ENCODE data around the gene ALDH1A1.

The ALDH1A1 gene

GRCh38 chr9:72978744-72979143, 25.9 kb upstream of the ALDH1A1 start:
- no peak for DNase-seq

- no peak for DNase-seq
Observed at GRCh38 chr9:72977670-72978069, 24.8 kb upstream of the ALDH1A1 start.

- no peak for DNase-seq
Observed at GRCh38 chr9:72974501-72974900, 21.6 kb upstream of the ALDH1A1 start.

- DNase-seq = no peak
Observed at GRCh38 chr9:72972636-72973035, 19.8 kb upstream of the ALDH1A1 start.

GRCh38 chr9:72971411-72971810, 18.6 kb upstream of the ALDH1A1 start:
- DNase-seq = no peak

GRCh38 chr9:72960446-72960845, 7.6 kb upstream of the ALDH1A1 start:
- no peak for DNase-seq

GRCh38 chr9:72958485-72959281, 5.8 kb upstream of the ALDH1A1 start:
- DNase-seq = no peak

- no peak for DNase-seq
Observed at GRCh38 chr9:72955571-72955970, 2.7 kb upstream of the ALDH1A1 start.

- DNase-seq = no peak
Observed at GRCh38 chr9:72955126-72955455, 2.2 kb upstream of the ALDH1A1 start.

- no peak for DNase-seq
Observed at GRCh38 chr9:72954431-72955125, 1.7 kb upstream of the ALDH1A1 start.

GRCh38 chr9:72952381-72952690, 517 bp downstream of the ALDH1A1 start:
- no peak for DNase-seq

- no peak for DNase-seq
Observed at GRCh38 chr9:72951520-72952380, 1.1 kb downstream of the ALDH1A1 start.

- DNase-seq = no peak
Observed at GRCh38 chr9:72950875-72951442, 1.9 kb downstream of the ALDH1A1 start.

GRCh38 chr9:72949918-72950325, 2.9 kb downstream of the ALDH1A1 start:
- no peak for DNase-seq

GRCh38 chr9:72949244-72949582, 3.6 kb downstream of the ALDH1A1 start:
- DNase-seq = no peak

- DNase-seq = no peak
Observed at GRCh38 chr9:72948575-72949243, 4.1 kb downstream of the ALDH1A1 start.

GRCh38 chr9:72947984-72948465, 4.8 kb downstream of the ALDH1A1 start:
- DNase-seq = no peak

GRCh38 chr9:72946821-72947220, 6.0 kb downstream of the ALDH1A1 start:
- DNase-seq = no peak

- DNase-seq = no peak
Observed at GRCh38 chr9:72946318-72946717, 6.5 kb downstream of the ALDH1A1 start.

GRCh38 chr9:72945391-72945790, 7.5 kb downstream of the ALDH1A1 start:
- no peak for DNase-seq

GRCh38 chr9:72943844-72944462, 8.9 kb downstream of the ALDH1A1 start:
- no peak for DNase-seq

GRCh38 chr9:72942451-72942850, 10.4 kb downstream of the ALDH1A1 start:
- no peak for DNase-seq

Data from activated CD4-positive, alpha-beta T cell treated with anti-CD3 and anti-CD28 coated beads, Interleukin-2, amount 50 U/mL, for 48 hours (primary cell).